Colonic mucosa (tissue), 4 donors: ENCODE results near the gene CEP85. TPM values are rescaled to one million over a fixed set of nuclear protein-coding genes. Genes with fewer than 3 reads are reported as not detected.

ENCODE experiments used
- DNase-seq: peaks from one replicate; pipeline ENCODE4 v3.0.0-alpha.2; 2020
- H3K27ac ChIP-seq: fragments of 200-600 bp; one replicate; pipeline ENCODE4 v1.8.0; 2021
- H3K27me3 ChIP-seq: fragments of 200-600 bp; one replicate; pipeline ENCODE4 v1.8.0; 2021
- H3K36me3 ChIP-seq: fragments of 200-600 bp; one replicate; pipeline ENCODE4 v1.8.0; 2021
- H3K4me1 ChIP-seq: fragments of 200-600 bp; one replicate; pipeline ENCODE4 v1.8.0; 2021; ENCODE audit warnings: mild to moderate bottlenecking
- H3K4me3 ChIP-seq: fragments of 200-600 bp; one replicate; pipeline ENCODE4 v1.8.0; 2021
- H3K9ac ChIP-seq, 2 donors: one replicate each; pipeline ENCODE4 v1.7.0; 2013; ENCODE audit warnings: control low read depth in 2 of 2, low read depth in 2 of 2, low read length in 2 of 2
- H3K9me3 ChIP-seq: fragments of 200-600 bp; one replicate; pipeline ENCODE4 v1.8.0; 2021
- CTCF ChIP-seq: fragments of 200-600 bp; IDR thresholded peaks from one replicate; pipeline ENCODE4 v1.8.0; 2022; ENCODE audit warnings: antibody characterized with exemption, mild to moderate bottlenecking
- intact Hi-C: fragments of 100-400 bp; cut with DNase I; formaldehyde crosslinking; loops from one replicate; pipeline ENCODE4 v1.14.1; 2022
- total RNA-seq, 2 donors: library from RNA; stranded (reverse); fragmentation: NEBNext Ultra II Directional in 1 of 2; extraction: Animal tissue kit (Norgen Biotek cat#: 25700) in 1 of 2; gene quantifications; one replicate each; pipeline ENCODE4 v1.2.1, GENCODE V29; 2021
- donor health status: healthy.
- donor health status: DM: no; HTN: no; CAD: no.
- donor health status: DM: no; HTN: no; CAD: no.

CEP85 gene
- total RNA-seq, 2 donors from 2014 or later = 10.7 to 18.8 TPM

DNA sequence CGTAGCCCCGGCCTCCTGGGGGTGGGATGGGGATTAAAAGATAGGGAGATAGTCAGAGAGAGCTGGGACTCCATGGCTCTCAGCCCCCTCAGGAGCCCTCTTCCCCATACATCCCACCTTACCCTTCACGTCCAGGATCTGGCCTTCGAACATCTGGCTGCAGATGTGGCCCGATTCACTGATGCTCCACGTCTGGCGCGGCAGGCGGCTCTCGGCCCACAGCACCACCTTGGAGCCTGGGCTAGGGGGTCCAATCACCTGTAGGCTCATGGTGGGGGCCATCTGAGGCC is 88.0 kb downstream of the CEP85 start:
- Histone ChIP-seq H3K4me1 (no peaks in the 10 kb centered on the region), H3K27ac (no peak overlapping the region), H3K9ac (no peak overlapping the region), H3K36me3 (no peaks in the 10 kb centered on the region), H3K27me3 (no peaks in the 10 kb centered on the region), H3K4me3 (no peak overlapping the region), H3K9me3 (no peaks in the 10 kb centered on the region)
- TF ChIP-seq CTCF = no peak
- DNase-seq = no peak
- intact Hi-C loops = loop anchor here (5.0 to 10.0 kb wide), 3 partner anchors 40 to 157 kb away; partner anchors contain the start of genes C1orf232 and ZNF593

DNA sequence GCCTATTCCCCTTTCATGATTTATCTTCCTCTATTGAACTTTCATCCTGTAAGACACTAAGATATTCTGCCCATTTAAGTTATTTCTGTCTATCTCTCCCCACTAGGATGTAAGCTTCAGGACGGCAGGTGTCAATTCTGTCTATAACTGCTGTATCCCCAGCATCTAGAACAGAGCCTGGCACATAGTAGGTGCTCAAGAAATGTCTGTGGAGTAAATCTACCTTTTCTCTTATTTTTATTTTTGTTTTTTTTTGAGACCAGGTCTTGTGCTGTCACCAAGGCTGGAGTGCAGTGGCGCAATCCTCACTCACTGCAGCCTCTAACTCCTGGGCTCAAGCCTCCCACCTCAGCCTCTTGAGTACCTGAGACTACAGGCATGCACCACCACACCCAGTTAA is 89.4 kb downstream of the CEP85 start:
- Histone ChIP-seq H3K4me1 (no peaks in the 10 kb centered on the region), H3K4me3 (no peak overlapping the region), H3K9ac (no peak overlapping the region), H3K27me3 (no peaks in the 10 kb centered on the region), H3K36me3 (no peaks in the 10 kb centered on the region), H3K9me3 (no peaks in the 10 kb centered on the region), H3K27ac (no peak overlapping the region)
- DNase-seq = no peak
- intact Hi-C loops = loop anchor here (5.0 to 10.0 kb wide), 3 partner anchors 39 to 159 kb away; partner anchors contain the start of genes C1orf232 and ZNF593
- TF ChIP-seq CTCF = no peak

- H3K36me3 ChIP-seq = no peaks in the 10 kb centered on the region
Observed at GRCh38 chr1:26324550-26324949, 90.5 kb downstream of the CEP85 start.

DNA sequence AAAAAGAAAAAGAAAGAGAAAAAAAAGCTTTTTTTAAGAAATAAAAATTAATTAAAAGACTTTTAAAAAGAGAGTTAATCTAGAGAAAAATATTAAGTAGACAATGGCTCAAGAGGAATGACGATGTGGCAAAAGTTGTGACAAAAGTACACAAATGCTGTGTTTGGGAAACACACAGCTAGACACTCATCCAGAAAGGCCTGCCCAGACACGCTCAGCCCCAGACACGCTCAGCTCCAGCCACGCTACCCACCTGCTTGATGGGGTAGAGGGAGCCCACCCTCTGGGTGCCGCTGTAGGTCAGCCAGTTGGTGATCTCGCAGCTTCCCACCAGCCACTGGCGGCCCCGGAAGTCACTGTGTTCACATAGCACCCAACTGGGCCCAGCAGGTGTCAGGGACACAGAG is 94.0 kb downstream of the CEP85 start:
- H3K9ac ChIP-seq = no peak overlapping the region
- no peak overlapping the region for H3K4me3 ChIP-seq
- intact Hi-C loops = loop anchor here (10.0 kb wide), 1 partner anchor 163 kb away; the partner anchor contains the start of genes C1orf232 and ZNF593
- H3K9me3 ChIP-seq = no peaks in the 10 kb centered on the region
- DNase-seq = no peak
- H3K4me1 ChIP-seq = no peaks in the 10 kb centered on the region
- H3K27me3 ChIP-seq = no peaks in the 10 kb centered on the region
- H3K36me3 ChIP-seq = no peaks in the 10 kb centered on the region
- H3K27ac ChIP-seq = no peak overlapping the region
- no peak for TF ChIP-seq CTCF

More at GRCh38 chr1:26324550-26324949, 90.5 kb downstream of the CEP85 start:
- H3K9ac ChIP-seq = no peak overlapping the region
- no peak for DNase-seq
- H3K27ac ChIP-seq = no peak overlapping the region
- no peak overlapping the region for H3K4me3 ChIP-seq
- H3K9me3 ChIP-seq = no peaks in the 10 kb centered on the region
- no peaks in the 10 kb centered on the region for H3K4me1 ChIP-seq
- intact Hi-C loops = loop anchor here (5.0 to 10.0 kb wide), 3 partner anchors 38 to 160 kb away; partner anchors contain the start of genes C1orf232 and ZNF593
- no peaks in the 10 kb centered on the region for H3K27me3 ChIP-seq
- no peak for TF ChIP-seq CTCF

Other genes with a start within 250 kb of the CEP85 start
- 10 to 100 TPM; 34.8 to 40.8 TPM for gene PAFAH2, start 236.1 kb upstream of the CEP85 start, total RNA-seq
- gene EXTL1, start 212.4 kb upstream of the CEP85 start, total RNA-seq = under 1 TPM; 0.05 to 0.29 TPM
- under 1 TPM; 0.27 to 0.42 TPM for gene SLC30A2, start 188.1 kb upstream of the CEP85 start, total RNA-seq
- under 1 TPM in 1 of 2 donors, not detected in 1; 0.15 TPM for gene TRIM63, start 166.6 kb upstream of the CEP85 start, total RNA-seq
- gene PDIK1L, start 122.4 kb upstream of the CEP85 start, total RNA-seq = 10 to 100 TPM; 12.5 to 14.8 TPM
- 1 to 10 TPM in 1 of 2 donors, under 1 TPM in 1; 0.57 to 1.1 TPM for gene FAM110D, start 75.1 kb upstream of the CEP85 start, total RNA-seq
- not detected for gene C1orf232, start 65.2 kb upstream of the CEP85 start, total RNA-seq
- gene ZNF593, start 64.3 kb upstream of the CEP85 start, total RNA-seq = 10 to 100 TPM; 22.0 to 47.7 TPM
- gene ZNF593OS, start 62.4 kb upstream of the CEP85 start, total RNA-seq = not detected
- 10 to 100 TPM; 35.3 to 46.8 TPM for gene CNKSR1, start 56.7 kb upstream of the CEP85 start, total RNA-seq
- not detected for gene CATSPER4, start 43.6 kb upstream of the CEP85 start, total RNA-seq
- 100 to 1,000 TPM; 361 to 478 TPM for gene SH3BGRL3, start 45.9 kb downstream of the CEP85 start, total RNA-seq
- 10 to 100 TPM in 1 of 2 donors, 1 to 10 TPM in 1; 8.7 to 25.7 TPM for gene UBXN11, start 72.4 kb downstream of the CEP85 start, total RNA-seq
- 10 to 100 TPM in 1 of 2 donors, 1 to 10 TPM in 1; 9.4 to 13.1 TPM for gene CD52, start 83.8 kb downstream of the CEP85 start, total RNA-seq
- 10 to 100 TPM; 12.8 to 30.3 TPM for gene CRYBG2, start 119.9 kb downstream of the CEP85 start, total RNA-seq
- under 1 TPM in 1 of 2 donors, not detected in 1; 0.47 TPM for gene ZNF683, start 138.6 kb downstream of the CEP85 start, total RNA-seq
- gene LIN28A, start 176.6 kb downstream of the CEP85 start, total RNA-seq = 1 to 10 TPM in 1 of 2 donors, not detected in 1; 1.4 TPM
- gene DHDDS, start 198.1 kb downstream of the CEP85 start, total RNA-seq = 10 to 100 TPM; 83.5 to 88.5 TPM
- gene HMGN2, start 238.2 kb downstream of the CEP85 start, total RNA-seq = 100 to 1,000 TPM; 332 to 758 TPM